B cell (primary cell): Measurements from ENCODE around the gene ASTL. TPM values are rescaled to one million over a fixed set of nuclear protein-coding genes. Genes with fewer than 3 reads are reported as not detected.
A peak's percentile ranks its signal among the peaks of the same experiment; 100 is the strongest.
"Not testable (repeated sequence)": the region's sequence is repeated elsewhere in the genome, so short reads cannot be mapped to it uniquely, and the experiment has no call there.

Experiments
- ATAC-seq: fragments of 200-7000 bp; cut with Tn5 transposase; one replicate; pipeline ENCODE4 v1.10.0; 2021; ENCODE audit warnings: low read depth, mild to moderate bottlenecking, moderate number of reproducible peaks, moderate library complexity
- CTCF ChIA-PET: fragments of 350-600 bp; sonication (Branson Sonifier 250); formaldehyde crosslinking; loops from one replicate; lab custom pipeline; 2021; ENCODE audit warnings: antibody characterized with exemption, inconsistent platforms; lab: Charles Lee
- POLR2A ChIA-PET: fragments of 350-600 bp; sonication (Branson Sonifier 250); formaldehyde crosslinking; loops from one replicate; lab custom pipeline; 2021; ENCODE audit warnings: antibody characterized with exemption; lab: Charles Lee
- DNase-seq: peaks from one replicate; pipeline ENCODE4 v3.0.0; 2013
- H2AFZ ChIP-seq: 2 replicates; pipeline ENCODE4 v1.6.1; 2012; ENCODE audit warnings: mild to moderate bottlenecking, low read depth, low read length; ENCODE audit not compliant: insufficient read depth, poor library complexity, severe bottlenecking
- H3K27ac ChIP-seq, 2 donors: 1 replicate in 1 of 2; 2 replicates in 1 of 2; pipeline ENCODE4 v1.5.1; 2012 to 2013; ENCODE audit warnings: low read length in 2 of 2, mild to moderate bottlenecking in 2 of 2, moderate library complexity in 1 of 2
- H3K27me3 ChIP-seq, 4 experiments: fragments of 200-600 bp in 1 of 4; sonication (generic) in 1 of 4; replicated peaks in 1 of 4; 1 replicate in 2 of 4; 2 replicates in 2 of 4; pipeline versions ENCODE4 v1.6.1 to v1.7.0; 2013 to 2016; ENCODE audit warnings: low read length in 3 of 4, mild to moderate bottlenecking in 2 of 4, mixed read lengths in 1 of 4, moderate library complexity in 1 of 4; ENCODE audit not compliant: insufficient read depth in 4 of 4, control insufficient read depth in 3 of 4; ENCODE audit errors: control extremely low read depth in 1 of 4
- H3K36me3 ChIP-seq, 2 experiments: replicated peaks in 1 of 2; 1 replicate in 1 of 2; 2 replicates in 1 of 2; pipeline versions ENCODE4 v1.6.1 to v1.7.1; 2013; ENCODE audit warnings: low read length in 1 of 2; ENCODE audit not compliant: insufficient read depth in 2 of 2, control insufficient read depth in 1 of 2; ENCODE audit errors: control extremely low read depth in 1 of 2, extremely low read depth in 1 of 2
- H3K4me1 ChIP-seq, 2 donors: fragments of 200-600 bp in 1 of 2; sonication (generic) in 1 of 2; 1 replicate in 1 of 2; 2 replicates in 1 of 2; pipeline versions ENCODE4 v1.5.1 to v1.6.1; 2013 to 2017; ENCODE audit warnings: low read length in 2 of 2; ENCODE audit not compliant: control insufficient read depth in 2 of 2, insufficient read depth in 2 of 2
- H3K4me2 ChIP-seq: replicated peaks from 2 replicates; pipeline ENCODE3; 2012; ENCODE audit warnings: mild to moderate bottlenecking, low read depth, low read length; ENCODE audit not compliant: poor library complexity, severe bottlenecking
- H3K4me3 ChIP-seq, 5 experiments: fragments of 200-600 bp in 1 of 5; sonication (generic) in 1 of 5; 1 replicate in 3 of 5; 2 replicates in 2 of 5; pipeline versions ENCODE4 v1.5.1 to v1.7.0; 2011 to 2016; ENCODE audit warnings: low read length in 4 of 5, mild to moderate bottlenecking in 4 of 5, low read depth in 2 of 5, control low read depth in 1 of 5, moderate library complexity in 1 of 5; ENCODE audit not compliant: insufficient read depth in 1 of 5; ENCODE audit errors: control extremely low read depth in 1 of 5, extremely low read depth in 1 of 5
- H3K79me2 ChIP-seq: fragments of 200-600 bp; sonication (generic); one replicate; pipeline ENCODE4 v1.6.0; 2016; ENCODE audit warnings: low read length; ENCODE audit not compliant: control insufficient read depth, insufficient read depth
- H3K9ac ChIP-seq: fragments of 200-600 bp; sonication (generic); 2 replicates; pipeline ENCODE4 v1.6.1; 2017; ENCODE audit warnings: mild to moderate bottlenecking, low read length, moderate library complexity
- H3K9me3 ChIP-seq, 3 donors: one replicate each; pipeline versions ENCODE4 v1.6.1 to v1.7.1; 2013; ENCODE audit warnings: low read length in 2 of 3; ENCODE audit not compliant: control insufficient read depth in 2 of 3, insufficient read depth in 1 of 3; ENCODE audit errors: control extremely low read depth in 1 of 3
- H4K20me1 ChIP-seq: 2 replicates; pipeline ENCODE4 v1.6.0; 2012; ENCODE audit warnings: mild to moderate bottlenecking, low read length; ENCODE audit not compliant: insufficient read depth, control insufficient read depth, poor library complexity, severe bottlenecking
- H3K27ac Mint-ChIP-seq: one replicate; pipeline ENCODE4 v1.8.0; 2021; ENCODE audit warnings: mixed read lengths
- H3K27me3 Mint-ChIP-seq: one replicate; pipeline ENCODE4 v1.8.0; 2021; ENCODE audit warnings: mixed read lengths
- H3K4me1 Mint-ChIP-seq: one replicate; pipeline ENCODE4 v1.8.0; 2021; ENCODE audit warnings: mixed read lengths
- H3K4me3 Mint-ChIP-seq: one replicate; pipeline ENCODE4 v1.8.0; 2021; ENCODE audit warnings: mixed read lengths
- H3K9me3 Mint-ChIP-seq: one replicate; pipeline ENCODE4 v1.8.0; 2022; ENCODE audit warnings: mixed read lengths; ENCODE audit not compliant: insufficient read depth
- CTCF ChIP-seq: fragments of 200-600 bp; IDR thresholded peaks from one replicate; pipeline ENCODE4 v1.8.0; 2022; ENCODE audit warnings: antibody characterized with exemption, mild to moderate bottlenecking
- EZH2 ChIP-seq: IDR thresholded peaks from 2 replicates; pipeline ENCODE4 v1.6.1; 2012; ENCODE audit warnings: borderline replicate concordance, low read depth, mild to moderate bottlenecking, moderate library complexity, low read length; ENCODE audit not compliant: insufficient read depth, poor library complexity, severe bottlenecking
- WGBS: methylation state at CpG from one replicate; pipeline ENCODE4 v1.1.5; 2013; ENCODE audit warnings: missing lambda C conversion rate; ENCODE audit not compliant: insufficient coverage; 5-methylcytosine and 5-hydroxymethylcytosine counted together
- intact Hi-C: fragments of 100-400 bp; cut with micrococcal nuclease; formaldehyde crosslinking; loops from one replicate; pipeline ENCODE4 v1.10.0; 2022
- polyA plus RNA-seq: library from polyadenylated mRNA; depleted of rRNA; stranded (reverse); fragments of >200 nt; gene quantifications from 2 replicates; pipeline ENCODE4 v1.2.3, GENCODE V29; 2012
- total RNA-seq, 2 donors: library from RNA; stranded (reverse); fragments of 120-200 nt in 1 of 2; gene quantifications; 1 replicate in 1 of 2; 2 replicates in 1 of 2; pipeline versions ENCODE4 v1.2.3 to v1.2.4, GENCODE V29; 2013 to 2022

Gene ASTL
- total and polyA plus RNA-seq, 2 donors (not counting 1 experiment from before 2014, with no cell fraction given), result 0.15 to 0.59 TPM

- POLR2A ChIA-PET, result interaction anchor here (0.6 to 7.9 kb wide), 7 partner anchors 16 to 393 kb away, joined by 3 to 47 read pairs (median 4); partner anchors contain the start of gene STARD7
- intact Hi-C loops, result no loop called here
- Histone ChIP-seq H3K4me3 (no peak overlapping the region), H4K20me1 (peaks cover 17% of the 10 kb centered on the region), H3K4me2 (peak overlapping the region; percentile 91), H3K9me3 (no peaks in the 10 kb centered on the region), H3K36me3 (no peaks in the 10 kb centered on the region), H3K27me3 (no peaks in the 10 kb centered on the region), H3K9ac (no peak overlapping the region), H2AFZ (no peak overlapping the region), H3K27ac (peak overlapping the region in 1 of 2 donors; percentile 46), H3K4me1 (peaks cover 37 to 53% of the 10 kb centered on the region in 2 donors), H3K79me2 (peaks cover 2% of the 10 kb centered on the region)
- peak overlapping the region; percentile 82 for H3K27ac Mint-ChIP-seq
- 66% methylated on average over 23 of the region's 26 CpGs for WGBS
- peaks cover 59% of the 10 kb centered on the region for H3K4me1 Mint-ChIP-seq
- peak; percentile 66 for DNase-seq
- peak overlapping the region; percentile 92 for H3K4me3 Mint-ChIP-seq
- no peaks in the 10 kb centered on the region for H3K9me3 Mint-ChIP-seq
- no peaks in the 10 kb centered on the region for H3K27me3 Mint-ChIP-seq
- TF ChIP-seq CTCF (peak; percentile 45), EZH2 (no peak)
- CTCF ChIA-PET, result interaction anchor here (0.6 to 23.6 kb wide), 15 partner anchors 8 to 150 kb away, joined by 3 to 1065 read pairs (median 5); no protein-coding TSS in a partner anchor
- no peak for ATAC-seq
Measured at GRCh38 chr2:96142217-96143113, 4.2 kb upstream of the ASTL start.

GRCh38 chr2:96141624-96141967 lies 3.3 kb upstream of the ASTL start:
- DNase-seq, H3K9me3 Mint-ChIP-seq, H2AFZ ChIP-seq, H3K4me3 ChIP-seq, H3K4me2 ChIP-seq, H3K79me2 ChIP-seq, H3K9ac ChIP-seq, H3K9me3 ChIP-seq, H3K27me3 Mint-ChIP-seq, intact Hi-C loops, H3K27me3 ChIP-seq, H3K36me3 ChIP-seq, H3K27ac ChIP-seq, ATAC-seq: not testable (repeated sequence)
- Mint-ChIP-seq H3K4me1 (peaks cover 50% of the 10 kb centered on the region), H3K27ac (peak overlapping the region; percentile 82), H3K4me3 (peak overlapping the region; percentile 92)
- Histone ChIP-seq H4K20me1 (peaks cover 17% of the 10 kb centered on the region), H3K4me1 (peaks cover 28 to 45% of the 10 kb centered on the region in 2 donors)
- 100% methylated on average over 1 of the region's 5 CpGs for WGBS
- POLR2A ChIA-PET, result interaction anchor here (1.0 to 2.4 kb wide), 3 partner anchors 23 to 93 kb away, joined by 3 to 9 read pairs (median 4); no protein-coding TSS in a partner anchor
- CTCF ChIA-PET, result interaction anchor here (1.1 to 23.6 kb wide), 8 partner anchors 9 to 123 kb away, joined by 3 to 1065 read pairs (median 4); no protein-coding TSS in a partner anchor
